PC-3 (cell line): ENCODE measurements around the gene PARP1. TPM values are rescaled to one million over a fixed set of nuclear protein-coding genes. Genes with fewer than 3 reads are reported as not detected.

ENCODE experiments used
- ATAC-seq: fragments of 200-7000 bp; cut with Tn5 transposase; 2 replicates; pipeline ENCODE4 v1.9.1; 2020; ENCODE audit warnings: mild to moderate bottlenecking, moderate library complexity
- BruUV-seq: library from RNA; stranded (reverse); fragments of 400-500 nt; replicated peaks from 2 replicates; lab custom pipeline; 2021; lab: Mats Ljungman, UMichigan
- CTCF ChIA-PET: fragments of 300-600 bp; sonication (Branson Sonifier 250); formaldehyde crosslinking; loops from one replicate; lab custom pipeline; 2022; ENCODE audit warnings: antibody characterized with exemption; lab: Charles Lee
- POLR2A ChIA-PET: fragments of 300-600 bp; sonication (Branson Sonifier 250); formaldehyde crosslinking; loops from one replicate; lab custom pipeline; 2022; ENCODE audit warnings: antibody characterized with exemption; ENCODE audit not compliant: unreplicated experiment; lab: Charles Lee
- DNase-seq: peaks from one replicate; pipeline ENCODE4 v3.0.0-alpha.2; 2015
- H2AFZ ChIP-seq: fragments of 300-600 bp; sonication (generic); 2 replicates; pipeline ENCODE4 v1.6.0; 2016; ENCODE audit warnings: antibody characterized with exemption, low read length
- H3F3A ChIP-seq: fragments of 300-600 bp; sonication (generic); one replicate; pipeline ENCODE4 v1.6.0; 2017; ENCODE audit warnings: antibody characterized with exemption, low read length, control low read depth, mild to moderate bottlenecking; ENCODE audit not compliant: unreplicated experiment
- H3K27ac ChIP-seq: fragments of 300-600 bp; sonication (generic); 2 replicates; pipeline ENCODE4 v1.5.1; 2016; ENCODE audit warnings: mild to moderate bottlenecking, low read length
- H3K27me3 ChIP-seq: fragments of 300-600 bp; sonication (generic); 2 replicates; pipeline ENCODE4 v1.6.1; 2016; ENCODE audit warnings: low read length, mixed read lengths
- H3K36me3 ChIP-seq: fragments of 300-600 bp; sonication (generic); 2 replicates; pipeline ENCODE4 v1.6.1; 2016; ENCODE audit warnings: low read depth, mixed run types, low read length, mixed read lengths
- H3K4me1 ChIP-seq: fragments of 300-600 bp; sonication (generic); 2 replicates; pipeline ENCODE4 v1.5.1; 2016; ENCODE audit warnings: low read length; ENCODE audit not compliant: insufficient read depth
- H3K4me2 ChIP-seq: fragments of 300-600 bp; sonication (generic); 2 replicates; pipeline ENCODE4 v1.6.0; 2016; ENCODE audit warnings: low read length
- H3K4me3 ChIP-seq: fragments of 300-600 bp; sonication (generic); 2 replicates; pipeline ENCODE4 v1.5.1; 2016; ENCODE audit warnings: mild to moderate bottlenecking, low read length, mixed read lengths
- H3K79me2 ChIP-seq: fragments of 300-600 bp; sonication (generic); 2 replicates; pipeline ENCODE4 v1.6.1; 2017; ENCODE audit warnings: low read length, mixed read lengths
- H3K9ac ChIP-seq: fragments of 300-600 bp; sonication (generic); 2 replicates; pipeline ENCODE4 v1.6.0; 2016; ENCODE audit warnings: mild to moderate bottlenecking, low read length
- H3K9me2 ChIP-seq: fragments of 300-600 bp; sonication (generic); replicated peaks from 2 replicates; pipeline ENCODE4 v1.6.1; 2016; ENCODE audit warnings: mixed run types, low read length, mixed read lengths
- H3K9me3 ChIP-seq: fragments of 300-600 bp; sonication (generic); 2 replicates; pipeline ENCODE4 v1.6.1; 2016; ENCODE audit warnings: low read length, mixed read lengths
- H4K20me1 ChIP-seq: fragments of 300-600 bp; sonication (generic); 2 replicates; pipeline ENCODE4 v1.6.1; 2016; ENCODE audit warnings: low read length, mixed read lengths
- CTCF ChIP-seq: fragments of 300-600 bp; sonication (generic); conservative IDR thresholded peaks from 2 replicates; pipeline ENCODE4 v1.5.1; 2017; ENCODE audit warnings: antibody characterized with exemption, low read depth, mild to moderate bottlenecking, low read length
- EZH2 ChIP-seq: fragments of 300-600 bp; sonication (generic); IDR thresholded peaks from one replicate; pipeline ENCODE4 v1.6.1; 2017; ENCODE audit warnings: antibody characterized with exemption, mild to moderate bottlenecking, low read length; ENCODE audit not compliant: unreplicated experiment
- EZH2phosphoT487 ChIP-seq: fragments of 300-600 bp; sonication (generic); IDR thresholded peaks from 2 replicates; pipeline ENCODE4 v1.6.1; 2018; ENCODE audit warnings: mild to moderate bottlenecking, antibody characterized with exemption, low read length, borderline replicate concordance
- intact Hi-C: fragments of 100-400 bp; cut with micrococcal nuclease; formaldehyde crosslinking; loops from 2 replicates; pipeline ENCODE4 v1.9.0; 2023
- total RNA-seq: library from RNA; depleted of rRNA; stranded (reverse); fragments of >200 nt; gene quantifications from 2 replicates; pipeline ENCODE4 v1.2.3, GENCODE V29; 2014

The PARP1 gene
- total RNA-seq, 1 experiment from 2014 or later: 538 TPM

- Histone ChIP-seq H3K27me3 (peaks cover 14% of the 10 kb centered on the region; the same call in 1 of the 2 replicates), H3K4me1 (peaks cover 10% of the 10 kb centered on the region), H3K4me3 (no peak overlapping the region), H3K27ac (no peak overlapping the region), H3K9ac (no peak overlapping the region), H3K79me2 (no peaks in the 10 kb centered on the region), H3F3A (no peaks in the 10 kb centered on the region), H3K9me3 (no peaks in the 10 kb centered on the region), H3K36me3 (no peaks in the 10 kb centered on the region), H4K20me1 (no peaks in the 10 kb centered on the region), H2AFZ (no peak overlapping the region), H3K4me2 (no peak overlapping the region), H3K9me2 (no peaks in the 10 kb centered on the region)
- CTCF ChIA-PET: no interaction called here
- ATAC-seq: no peak
- DNase-seq: no peak
- TF ChIP-seq EZH2 (no peak), CTCF (no peak), EZH2phosphoT487 (no peak)
- POLR2A ChIA-PET: no interaction called here
- intact Hi-C loops: no loop called here
- no TSS peak for BruUV-seq
Measured at GRCh38 chr1:226443033-226443432, 35.1 kb upstream of the PARP1 start.

- H3F3A ChIP-seq: no peaks in the 10 kb centered on the region
- H2AFZ ChIP-seq: no peak overlapping the region
- ChIA-PET CTCF (no interaction called here), POLR2A (no interaction called here)
- peaks cover 10% of the 10 kb centered on the region for H3K4me1 ChIP-seq
- peaks cover 20% of the 10 kb centered on the region; the same call in 1 of the 2 replicates for H3K27me3 ChIP-seq
- no peaks in the 10 kb centered on the region for H3K9me3 ChIP-seq
- H3K4me2 ChIP-seq: no peak overlapping the region
- H3K27ac ChIP-seq: no peak overlapping the region
- ATAC-seq: no peak
- no peaks in the 10 kb centered on the region for H3K36me3 ChIP-seq
- H4K20me1 ChIP-seq: no peaks in the 10 kb centered on the region
- no peaks in the 10 kb centered on the region for H3K9me2 ChIP-seq
- no peaks in the 10 kb centered on the region for H3K79me2 ChIP-seq
- DNase-seq: no peak
- H3K4me3 ChIP-seq: no peak overlapping the region
- intact Hi-C loops: no loop called here
- no TSS peak for BruUV-seq
- TF ChIP-seq EZH2: no peak
- TF ChIP-seq CTCF: no peak
- TF ChIP-seq EZH2phosphoT487: no peak
- H3K9ac ChIP-seq: no peak overlapping the region
Measured at GRCh38 chr1:226441629-226442028, 33.7 kb upstream of the PARP1 start.

GRCh38 chr1:226440512-226440911 is 32.6 kb upstream of the PARP1 start:
- peaks cover 23% of the 10 kb centered on the region; the same call in 1 of the 2 replicates for H3K27me3 ChIP-seq
- no peak overlapping the region for H3K4me3 ChIP-seq
- BruUV-seq: no TSS peak
- no peak overlapping the region for H3K27ac ChIP-seq
- H3K9ac ChIP-seq: no peak overlapping the region
- H3K36me3 ChIP-seq: no peaks in the 10 kb centered on the region
- peaks cover 10% of the 10 kb centered on the region for H3K4me1 ChIP-seq
- no peaks in the 10 kb centered on the region for H3F3A ChIP-seq
- DNase-seq (no peak), ATAC-seq (no peak)
- intact Hi-C loops: no loop called here
- no peak overlapping the region for H2AFZ ChIP-seq
- no peak for TF ChIP-seq CTCF
- TF ChIP-seq EZH2phosphoT487: no peak
- no peak for TF ChIP-seq EZH2
- CTCF ChIA-PET: interaction anchor here (0.6 kb wide), 1 partner anchor 16 kb away, joined by 3 read pairs; no protein-coding TSS in a partner anchor
- H4K20me1 ChIP-seq: no peaks in the 10 kb centered on the region
- H3K4me2 ChIP-seq: no peak overlapping the region
- POLR2A ChIA-PET: no interaction called here
- H3K9me3 ChIP-seq: no peaks in the 10 kb centered on the region
- no peaks in the 10 kb centered on the region for H3K9me2 ChIP-seq
- no peaks in the 10 kb centered on the region for H3K79me2 ChIP-seq
